ENCODE measurements around the gene MATCAP1. TPM values are rescaled to one million over a fixed set of nuclear protein-coding genes. Genes with fewer than 3 reads are reported as not detected.

Gene MATCAP1
- total RNA-seq, 2 experiments from 2014 or later = 9.7 to 10.6 TPM

- Mint-ChIP-seq H3K27ac (no peak overlapping the region), H3K4me1 (ENCODE audit: low read depth) (no peaks in the 10 kb centered on the region), H3K9me3 (no peaks in the 10 kb centered on the region), H3K4me3 (no peak overlapping the region), H3K36me3 (ENCODE audit: low read depth) (peaks cover 9% of the 10 kb centered on the region), H3K27me3 (no peaks in the 10 kb centered on the region)
- no peak for DNase-seq
- no peak for ATAC-seq (ENCODE audit: poor library complexity)
- POLR2A ChIA-PET = no interaction called here
- H3K27me3 ChIP-seq (ENCODE audit: control insufficient read depth in 1 of 2, insufficient read depth in 2 of 2, low read length in 2 of 2) = no peaks in the 10 kb centered on the region
- CTCF ChIA-PET = no interaction called here
- H3K9me3 ChIP-seq (ENCODE audit: control insufficient read depth in 1 of 2, insufficient read depth in 1 of 2, low read length in 2 of 2) = no peaks in the 10 kb centered on the region
- peaks cover 8% of the 10 kb centered on the region for H3K36me3 ChIP-seq (ENCODE audit: insufficient read depth, low read length)
- no peaks in the 10 kb centered on the region for H3K4me1 ChIP-seq (ENCODE audit: insufficient read depth, low read length)
- H3K4me3 ChIP-seq (ENCODE audit: low read length) = no peak overlapping the region
- TF ChIP-seq CTCF (IDR thresholded peaks at IDR 0.05) = no peak
- H3K27ac ChIP-seq (ENCODE audit: low read depth in 1 of 2, low read length in 2 of 2) = no peak overlapping the region
- intact Hi-C loops (cut with DNase I, micrococcal nuclease) = no loop called here
These were observed 29.6 kb upstream of the MATCAP1 start for GRCh38 chr16:67213197-67214019.

GRCh38 chr16:67212766-67213165 is 29.0 kb upstream of the MATCAP1 start:
- Mint-ChIP-seq H3K36me3 (ENCODE audit: low read depth) (peaks cover 9% of the 10 kb centered on the region), H3K9me3 (no peaks in the 10 kb centered on the region), H3K27me3 (no peaks in the 10 kb centered on the region), H3K4me1 (ENCODE audit: low read depth) (no peaks in the 10 kb centered on the region), H3K4me3 (no peak overlapping the region), H3K27ac (no peak overlapping the region)
- DNase-seq (no peak), ATAC-seq (ENCODE audit: poor library complexity) (no peak)
- intact Hi-C loops (cut with DNase I, micrococcal nuclease) = no loop called here
- CTCF ChIA-PET = no interaction called here
- no peaks in the 10 kb centered on the region for H3K4me1 ChIP-seq (ENCODE audit: insufficient read depth, low read length)
- no peak overlapping the region for H3K27ac ChIP-seq (ENCODE audit: low read depth in 1 of 2, low read length in 2 of 2)
- POLR2A ChIA-PET = no interaction called here
- no peaks in the 10 kb centered on the region for H3K27me3 ChIP-seq (ENCODE audit: control insufficient read depth in 1 of 2, insufficient read depth in 2 of 2, low read length in 2 of 2)
- peaks cover 10% of the 10 kb centered on the region for H3K36me3 ChIP-seq (ENCODE audit: insufficient read depth, low read length)
- H3K9me3 ChIP-seq (ENCODE audit: control insufficient read depth in 1 of 2, insufficient read depth in 1 of 2, low read length in 2 of 2) = no peaks in the 10 kb centered on the region
- no peak overlapping the region for H3K4me3 ChIP-seq (ENCODE audit: low read length)
- no peak for TF ChIP-seq CTCF (IDR thresholded peaks at IDR 0.05)

GRCh38 chr16:67211674-67212073 is 27.9 kb upstream of the MATCAP1 start:
- H3K9me3 Mint-ChIP-seq = no peaks in the 10 kb centered on the region
- ChIA-PET CTCF (no interaction called here), POLR2A (no interaction called here)
- no peak overlapping the region for H3K27ac ChIP-seq (ENCODE audit: low read depth in 1 of 2, low read length in 2 of 2)
- no peaks in the 10 kb centered on the region for H3K4me1 Mint-ChIP-seq (ENCODE audit: low read depth)
- H3K4me3 Mint-ChIP-seq = no peak overlapping the region
- no peak overlapping the region for H3K27ac Mint-ChIP-seq
- TF ChIP-seq CTCF (IDR thresholded peaks at IDR 0.05) = no peak
- H3K36me3 Mint-ChIP-seq (ENCODE audit: low read depth) = peaks cover 2% of the 10 kb centered on the region
- no peaks in the 10 kb centered on the region for H3K4me1 ChIP-seq (ENCODE audit: insufficient read depth, low read length)
- H3K27me3 Mint-ChIP-seq = no peaks in the 10 kb centered on the region
- no peaks in the 10 kb centered on the region for H3K9me3 ChIP-seq (ENCODE audit: control insufficient read depth in 1 of 2, insufficient read depth in 1 of 2, low read length in 2 of 2)
- ATAC-seq (ENCODE audit: poor library complexity) (no peak), DNase-seq (no peak)
- intact Hi-C loops (cut with DNase I, micrococcal nuclease) = no loop called here
- H3K4me3 ChIP-seq (ENCODE audit: low read length) = no peak overlapping the region
- H3K36me3 ChIP-seq (ENCODE audit: insufficient read depth, low read length) = peaks cover 11% of the 10 kb centered on the region
- H3K27me3 ChIP-seq (ENCODE audit: control insufficient read depth in 1 of 2, insufficient read depth in 2 of 2, low read length in 2 of 2) = no peaks in the 10 kb centered on the region

All from CD4-positive, alpha-beta T cell (primary cell).